Measurements from ENCODE around the gene GTF2IRD1. TPM values are rescaled to one million over a fixed set of nuclear protein-coding genes. Genes with fewer than 3 reads are reported as not detected.

GTF2IRD1 gene
- polyA plus RNA-seq, 1 of the 3 experiments (the other 2 are of a cell fraction) = 26.4 TPM

DNA sequence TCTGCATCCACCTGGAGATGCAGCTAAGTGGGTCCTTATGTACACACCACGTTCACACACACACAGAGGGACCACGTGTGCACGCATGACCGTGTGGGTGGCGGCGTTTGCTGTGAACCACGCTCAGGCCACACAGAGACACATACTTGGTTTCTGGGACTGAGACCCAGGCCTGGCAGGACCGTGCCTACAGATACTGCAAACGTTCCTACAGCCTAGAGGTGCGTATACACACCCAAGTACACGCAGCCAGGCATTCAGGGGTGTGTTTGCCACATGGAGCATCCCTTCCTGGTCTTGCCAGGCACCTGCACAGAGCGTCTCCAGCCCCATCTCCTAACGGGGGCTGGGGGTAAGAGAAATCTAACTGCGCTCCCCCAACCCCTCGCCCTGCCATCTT lies 49.0 kb upstream of the GTF2IRD1 start:
- H3K27ac ChIP-seq (ENCODE audit: low read depth in 2 of 2, low read length in 1 of 2) = no peak overlapping the region
- no peak overlapping the region for H3K9ac ChIP-seq
- peaks cover 18 to 45% of the 10 kb centered on the region in 2 experiments for H3K36me3 ChIP-seq (replicated peaks in 1 of 2; ENCODE audit: control insufficient read depth in 1 of 2, insufficient read depth in 2 of 2, low read length in 1 of 2)
- TF ChIP-seq SMC3 (IDR thresholded peaks at IDR 0.05; ENCODE audit: low read depth, low read length) = no peak
- TF ChIP-seq RFX5 (IDR thresholded peaks at IDR 0.05; ENCODE audit: low read length) = no peak
- TF ChIP-seq, protein P1, sequence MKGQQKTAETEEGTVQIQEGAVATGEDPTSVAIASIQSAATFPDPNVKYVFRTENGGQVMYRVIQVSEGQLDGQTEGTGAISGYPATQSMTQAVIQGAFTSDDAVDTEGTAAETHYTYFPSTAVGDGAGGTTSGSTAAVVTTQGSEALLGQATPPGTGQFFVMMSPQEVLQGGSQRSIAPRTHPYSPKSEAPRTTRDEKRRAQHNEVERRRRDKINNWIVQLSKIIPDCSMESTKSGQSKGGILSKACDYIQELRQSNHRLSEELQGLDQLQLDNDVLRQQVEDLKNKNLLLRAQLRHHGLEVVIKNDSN (IDR thresholded peaks at IDR 0.05; ENCODE audit: borderline replicate concordance, low read depth) = no peak
- no peak for TF ChIP-seq EP300 (IDR thresholded peaks at IDR 0.05; ENCODE audit: borderline replicate concordance in 1 of 2, low read depth in 1 of 2, low read length in 1 of 2)
- TF ChIP-seq TCF12 (IDR thresholded peaks at IDR 0.05) = no peak
- TF ChIP-seq RCOR1 (IDR thresholded peaks at IDR 0.05; ENCODE audit: low read length) = no peak
- no peak for TF ChIP-seq YY1 (IDR thresholded peaks at IDR 0.05; ENCODE audit: low read depth)
- no peaks in the 10 kb centered on the region for H3K27me3 ChIP-seq (ENCODE audit: insufficient read depth)
- H3K9me3 ChIP-seq = no peaks in the 10 kb centered on the region
- 87% methylated on average over 13 of the region's 15 CpGs for WGBS (ENCODE audit: low lambda C conversion rate)
- CTCF ChIA-PET = interaction anchor here (0.6 to 22.0 kb wide), 19 partner anchors 8 to 643 kb away, joined by 3 to 537 read pairs (median 4); partner anchors contain the start of gene LAT2
- H3K9me2 ChIP-seq = no peaks in the 10 kb centered on the region
- no peak for DNase-seq
- H3K4me1 ChIP-seq (ENCODE audit: control insufficient read depth in 1 of 2, insufficient read depth in 2 of 2, low read depth in 1 of 2, low read length in 1 of 2) = no peaks in the 10 kb centered on the region
- H3K79me2 ChIP-seq (ENCODE audit: insufficient read depth) = no peaks in the 10 kb centered on the region
- peaks cover 26% of the 10 kb centered on the region for H3F3A ChIP-seq (replicated peaks; ENCODE audit: insufficient read depth)
- no peaks in the 10 kb centered on the region for H4K20me1 ChIP-seq (ENCODE audit: insufficient read depth)
- H2AFZ ChIP-seq (ENCODE audit: low read depth) = no peak overlapping the region
- POLR2A ChIA-PET = no interaction called here
- no peak overlapping the region for H3K4me3 ChIP-seq (ENCODE audit: low read depth in 2 of 2, low read length in 1 of 2)
- no peak overlapping the region for H3K4me2 ChIP-seq

- Histone ChIP-seq H2AFZ (ENCODE audit: low read depth) (no peak overlapping the region), H3K27ac (ENCODE audit: low read depth in 2 of 2, low read length in 1 of 2) (no peak overlapping the region), H3K9me3 (no peaks in the 10 kb centered on the region), H3K4me2 (no peak overlapping the region), H3K4me1 (ENCODE audit: control insufficient read depth in 1 of 2, insufficient read depth in 2 of 2, low read depth in 1 of 2, low read length in 1 of 2) (no peaks in the 10 kb centered on the region), H3K27me3 (ENCODE audit: insufficient read depth) (no peaks in the 10 kb centered on the region), H3K9me2 (no peaks in the 10 kb centered on the region), H3K9ac (no peak overlapping the region), H3K79me2 (ENCODE audit: insufficient read depth) (no peaks in the 10 kb centered on the region), H3F3A (replicated peaks; ENCODE audit: insufficient read depth) (peaks cover 20% of the 10 kb centered on the region), H3K36me3 (replicated peaks in 1 of 2; ENCODE audit: control insufficient read depth in 1 of 2, insufficient read depth in 2 of 2, low read length in 1 of 2) (peaks cover 17 to 45% of the 10 kb centered on the region in 2 experiments), H3K4me3 (ENCODE audit: low read depth in 2 of 2, low read length in 1 of 2) (no peak overlapping the region), H4K20me1 (ENCODE audit: insufficient read depth) (no peaks in the 10 kb centered on the region)
- TF ChIP-seq RFX5 (IDR thresholded peaks at IDR 0.05; ENCODE audit: low read length) (no peak), CTCF (IDR thresholded peaks at IDR 0.05) (peak; percentile 57), RAD21 (IDR thresholded peaks at IDR 0.05; ENCODE audit: low read length) (0 out of 2 replicates have a peak, but pooled peaks have one; percentile 20)
- ChIA-PET POLR2A (no interaction called here), CTCF (interaction anchor here (0.6 to 22.0 kb wide), 26 partner anchors 9 to 643 kb away, joined by 3 to 537 read pairs (median 4); partner anchors contain the start of gene LAT2)
- 91% methylated on average over 26 of the region's 31 CpGs for WGBS (ENCODE audit: low lambda C conversion rate)
- peak; percentile 76 for DNase-seq
These were observed 48.4 kb upstream of the GTF2IRD1 start for GRCh38 chr7:74405191-74405898.
